Esophagus muscularis mucosa (tissue), 4 donors: ENCODE data around the gene PLB1. TPM values are rescaled to one million over a fixed set of nuclear protein-coding genes. Genes with fewer than 3 reads are reported as not detected.

ENCODE experiments used
- DNase-seq: peaks from one replicate; pipeline ENCODE4 v3.0.0-alpha.2; 2017; ENCODE audit errors: extremely low spot score
- H3K27ac ChIP-seq, 4 donors: fragments of 200-600 bp; sonication (generic); replicated peaks in 1 of 4; 1 replicate in 3 of 4; 2 replicates in 1 of 4; pipeline ENCODE4 v1.5.1; 2016 to 2019; ENCODE audit warnings: mild to moderate bottlenecking in 1 of 4
- H3K27me3 ChIP-seq, 4 donors: fragments of 200-600 bp; sonication (generic); one replicate each; pipeline versions ENCODE4 v1.5.1 to v1.6.0; 2016 to 2019
- H3K36me3 ChIP-seq, 4 donors: fragments of 200-600 bp; sonication (generic); one replicate each; pipeline ENCODE4 v1.5.1; 2016 to 2019
- H3K4me1 ChIP-seq, 4 donors: fragments of 200-600 bp; sonication (generic); one replicate each; pipeline ENCODE4 v1.5.1; 2016 to 2019
- H3K4me3 ChIP-seq, 4 donors: fragments of 200-600 bp; sonication (generic); 1 replicate in 2 of 4; 2 replicates in 2 of 4; pipeline ENCODE4 v1.5.1; 2016 to 2019; ENCODE audit warnings: mild to moderate bottlenecking in 4 of 4, moderate library complexity in 1 of 4
- H3K9me3 ChIP-seq, 4 donors: fragments of 200-600 bp; sonication (generic); 1 replicate in 3 of 4; 2 replicates in 1 of 4; pipeline ENCODE4 v1.5.1; 2016 to 2019
- CTCF ChIP-seq, 3 experiments: fragments of 200-600 bp in 2 of 3; fragments of 450-650 bp in 1 of 3; sonication (generic) in 2 of 3; IDR thresholded peaks; one replicate each; pipeline ENCODE4 v1.5.1; 2017 to 2019; ENCODE audit warnings: antibody characterized with exemption in 3 of 3, mild to moderate bottlenecking in 2 of 3, moderate library complexity in 1 of 3
- EP300 ChIP-seq: sonication (generic); formaldehyde crosslinking; IDR thresholded peaks from one replicate; pipeline ENCODE4 v1.6.1; 2017; ENCODE audit warnings: antibody characterized with exemption
- POLR2A ChIP-seq: fragments of 450-650 bp; IDR thresholded peaks from one replicate; pipeline ENCODE4 v1.6.1; 2017; ENCODE audit warnings: antibody characterized with exemption, moderate library complexity, mild to moderate bottlenecking, low read depth
- POLR2AphosphoS5 ChIP-seq, 2 donors: sonication (generic); formaldehyde crosslinking; IDR thresholded peaks; one replicate each; pipeline ENCODE4 v1.6.1; 2017; ENCODE audit warnings: antibody characterized with exemption in 2 of 2
- WGBS: methylation state at CpG from one replicate; pipeline ENCODE4 v1.1.5; 2018; 5-methylcytosine and 5-hydroxymethylcytosine counted together
- intact Hi-C: fragments of 100-400 bp; cut with DNase I; formaldehyde crosslinking; loops from one replicate; pipeline ENCODE4 v1.15.1; 2023
- total RNA-seq, 4 donors: library from RNA; depleted of rRNA; stranded (reverse); fragments of >200 nt; gene quantifications; one replicate each; pipeline versions ENCODE4 v1.1.0 to v1.2.1, GENCODE V29; 2016

PLB1 gene
- total RNA-seq, 4 donors from 2014 or later: 2.5 to 11.1 (median 7.7) TPM

DNA sequence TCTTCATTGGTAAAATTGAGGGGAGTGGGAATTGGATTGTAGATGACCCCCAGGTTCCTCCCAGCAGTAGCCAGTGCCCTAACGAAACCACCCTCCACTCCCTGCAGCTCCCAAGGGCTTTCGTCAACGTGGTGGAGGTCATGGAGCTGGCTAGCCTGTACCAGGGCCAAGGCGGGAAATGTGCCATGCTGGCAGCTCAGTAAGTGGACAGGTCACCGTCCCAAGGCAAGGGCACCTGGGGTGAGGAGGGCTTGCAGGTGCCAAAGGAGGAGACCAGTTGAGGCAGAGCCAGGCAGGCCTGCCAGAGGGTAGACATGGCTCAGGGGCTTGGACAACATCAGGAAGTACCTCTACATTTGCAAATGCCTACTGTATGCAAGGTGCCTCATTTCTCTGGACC lies 133.1 kb downstream of the PLB1 start:
- no peak for DNase-seq
- H3K36me3 ChIP-seq: no peaks in the 10 kb centered on the region
- no peaks in the 10 kb centered on the region for H3K27me3 ChIP-seq
- peaks cover 51 to 98% (median 94%) of the 10 kb centered on the region in 4 donors for H3K4me1 ChIP-seq
- intact Hi-C loops: no loop called here
- TF ChIP-seq POLR2A (no peak), CTCF (IDR thresholded peaks at IDR 0.05) (no peak), POLR2AphosphoS5 (IDR thresholded peaks at IDR 0.05) (no peak), EP300 (no peak)
- no peak overlapping the region for H3K4me3 ChIP-seq
- peak overlapping the region; percentile 92 to 98 (median 96) for H3K27ac ChIP-seq
- WGBS: 94% methylated on average over 5 of the region's 5 CpGs
- H3K9me3 ChIP-seq: no peaks in the 10 kb centered on the region

GRCh38 chr2:28629910-28630309 lies 134.1 kb downstream of the PLB1 start:
- H3K4me1 ChIP-seq: peaks cover 51 to 98% (median 94%) of the 10 kb centered on the region in 4 donors
- intact Hi-C loops: no loop called here
- H3K27me3 ChIP-seq: no peaks in the 10 kb centered on the region
- no peak overlapping the region for H3K4me3 ChIP-seq
- TF ChIP-seq POLR2AphosphoS5 (IDR thresholded peaks at IDR 0.05) (no peak), CTCF (IDR thresholded peaks at IDR 0.05) (no peak), POLR2A (no peak), EP300 (no peak)
- WGBS: 91% methylated on average over 6 of the region's 7 CpGs
- no peak for DNase-seq
- peak overlapping the region; percentile 92 to 98 (median 96) for H3K27ac ChIP-seq
- no peaks in the 10 kb centered on the region for H3K9me3 ChIP-seq
- H3K36me3 ChIP-seq: no peaks in the 10 kb centered on the region

- Histone ChIP-seq H3K9me3 (no peaks in the 10 kb centered on the region), H3K4me1 (peaks cover 50 to 98% (median 94%) of the 10 kb centered on the region in 4 donors), H3K27me3 (no peaks in the 10 kb centered on the region), H3K27ac (peak overlapping the region; percentile 92 to 98 (median 96)), H3K36me3 (no peaks in the 10 kb centered on the region), H3K4me3 (no peak overlapping the region)
- WGBS: 43% methylated on average over 1 of the region's 3 CpGs
- intact Hi-C loops: no loop called here
- TF ChIP-seq POLR2A: no peak
- TF ChIP-seq POLR2AphosphoS5 (IDR thresholded peaks at IDR 0.05): peak in 1 of 2 donors; percentile 24
- no peak for TF ChIP-seq CTCF (IDR thresholded peaks at IDR 0.05)
- DNase-seq: no peak
Measured at GRCh38 chr2:28630341-28630740, 134.5 kb downstream of the PLB1 start.

DNA sequence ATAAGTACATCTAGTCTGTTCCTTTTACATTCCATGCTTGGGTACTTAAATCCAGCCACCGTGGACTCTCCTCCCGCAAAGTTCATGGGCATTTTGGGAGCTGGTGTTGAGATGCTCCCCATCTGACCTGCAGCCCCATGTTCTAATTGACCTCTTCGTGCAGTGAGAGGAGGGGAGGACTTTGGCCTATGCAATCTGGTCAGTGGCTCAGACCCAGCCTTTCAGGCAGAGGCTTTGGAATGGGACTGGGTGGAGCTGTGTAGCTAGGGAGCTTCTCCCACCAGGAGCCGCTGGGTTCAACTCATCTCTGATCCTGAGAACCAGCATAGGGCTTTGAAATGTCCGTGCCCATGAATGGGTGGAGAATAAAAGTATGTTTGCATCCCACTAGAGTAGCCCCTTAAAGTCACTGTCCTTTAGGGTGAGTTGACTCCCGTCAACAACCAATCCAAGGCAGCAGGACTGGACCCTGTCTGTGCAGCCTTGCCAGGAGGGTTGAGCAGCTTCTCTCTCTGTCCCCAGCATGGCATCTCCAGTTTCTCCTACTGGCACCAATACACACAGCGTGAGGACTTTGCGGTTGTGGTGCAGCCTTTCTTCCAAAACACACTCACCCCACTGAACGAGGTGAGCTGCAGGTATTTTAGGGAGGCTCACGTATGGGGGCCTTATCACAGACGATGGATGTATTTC lies 135.8 kb downstream of the PLB1 start:
- Histone ChIP-seq H3K4me1 (peaks cover 49 to 98% (median 94%) of the 10 kb centered on the region in 4 donors), H3K27ac (peak overlapping the region; percentile 92 to 98 (median 96)), H3K27me3 (no peaks in the 10 kb centered on the region), H3K4me3 (no peak overlapping the region), H3K36me3 (no peaks in the 10 kb centered on the region), H3K9me3 (no peaks in the 10 kb centered on the region)
- intact Hi-C loops: no loop called here
- TF ChIP-seq POLR2AphosphoS5 (IDR thresholded peaks at IDR 0.05): no peak
- TF ChIP-seq POLR2A: no peak
- no peak for TF ChIP-seq CTCF (IDR thresholded peaks at IDR 0.05)
- TF ChIP-seq EP300: no peak
- 74% methylated on average over 9 of the region's 11 CpGs for WGBS
- no peak for DNase-seq
